HG03520 (cell line): ENCODE measurements around the gene PHF24.
"Not testable (repeated sequence)": the region's sequence is repeated elsewhere in the genome, so short reads cannot be mapped to it uniquely, and the experiment has no call there.

Source experiments
- ATAC-seq: cut with Tn5 transposase; IDR thresholded peaks from one replicate; pipeline ENCODE4 v1.9.1; 2021; ENCODE audit warnings: mild to moderate bottlenecking, moderate library complexity; ENCODE audit not compliant: unreplicated experiment

The PHF24 gene

GRCh38 chr9:34996181-34996904 lies 38.3 kb downstream of the PHF24 start:
- no peak for ATAC-seq

- ATAC-seq, result no peak
Measured at GRCh38 chr9:34996905-34997279, 38.8 kb downstream of the PHF24 start.

- no peak for ATAC-seq
Measured at GRCh38 chr9:34997379-34997781, 39.3 kb downstream of the PHF24 start.

GRCh38 chr9:34998266-34998665 lies 40.2 kb downstream of the PHF24 start:
- no peak for ATAC-seq

- ATAC-seq, result no peak
Measured at GRCh38 chr9:34999576-34999975, 41.5 kb downstream of the PHF24 start.

- no peak for ATAC-seq
Measured at GRCh38 chr9:35000535-35001284, 42.6 kb downstream of the PHF24 start.

GRCh38 chr9:35001285-35001677 lies 43.2 kb downstream of the PHF24 start:
- ATAC-seq, result no peak

GRCh38 chr9:35001803-35002502 lies 43.9 kb downstream of the PHF24 start:
- no peak for ATAC-seq

- no peak for ATAC-seq
Measured at GRCh38 chr9:35002623-35003022, 44.5 kb downstream of the PHF24 start.

GRCh38 chr9:35004299-35004698 lies 46.2 kb downstream of the PHF24 start:
- not testable (repeated sequence) for ATAC-seq

GRCh38 chr9:35010351-35010958 lies 52.4 kb downstream of the PHF24 start:
- ATAC-seq, result no peak

GRCh38 chr9:35014517-35014916 lies 56.4 kb downstream of the PHF24 start:
- ATAC-seq, result no peak

- not testable (repeated sequence) for ATAC-seq
Measured at GRCh38 chr9:35023443-35023842, 65.4 kb downstream of the PHF24 start.

- ATAC-seq, result no peak
Measured at GRCh38 chr9:35026671-35027070, 68.6 kb downstream of the PHF24 start.

GRCh38 chr9:35027374-35027773 lies 69.3 kb downstream of the PHF24 start:
- no peak for ATAC-seq

GRCh38 chr9:35027860-35028259 lies 69.8 kb downstream of the PHF24 start:
- no peak for ATAC-seq

GRCh38 chr9:35028341-35028740 lies 70.3 kb downstream of the PHF24 start:
- no peak for ATAC-seq

- ATAC-seq, result no peak
Measured at GRCh38 chr9:35029241-35029640, 71.2 kb downstream of the PHF24 start.

GRCh38 chr9:35029852-35030251 lies 71.8 kb downstream of the PHF24 start:
- no peak for ATAC-seq
